OCI-LY7 (cell line): ENCODE measurements around the gene TRIML1. TPM values are rescaled to one million over a fixed set of nuclear protein-coding genes. Genes with fewer than 3 reads are reported as not detected.

Experiments used
- BruUV-seq: library from RNA; stranded (reverse); fragments of 400-500 nt; replicated peaks from 2 replicates; lab custom pipeline; 2021; lab: Mats Ljungman, UMichigan
- CTCF ChIA-PET: fragments of 300-600 bp; sonication (Branson Sonifier 250); formaldehyde crosslinking; loops from one replicate; lab custom pipeline; 2022; ENCODE audit warnings: antibody characterized with exemption; ENCODE audit not compliant: unreplicated experiment; lab: Charles Lee
- POLR2A ChIA-PET: fragments of 300-600 bp; sonication (Branson Sonifier 250); formaldehyde crosslinking; loops from one replicate; lab custom pipeline; 2022; ENCODE audit warnings: antibody characterized with exemption; lab: Charles Lee
- DNase-seq: peaks from one replicate; pipeline ENCODE4 v3.0.0-alpha.2; 2015; ENCODE audit warnings: low spot score
- H2AFZ ChIP-seq: fragments of 200-600 bp; sonication (generic), shearing (Covaris generic); 2 replicates; pipeline ENCODE4 v1.6.1; 2014; ENCODE audit warnings: mild to moderate bottlenecking, antibody characterized with exemption, low read length, moderate library complexity
- H3K27ac ChIP-seq: fragments of 200-600 bp; sonication (generic); 2 replicates; pipeline ENCODE4 v1.5.1; 2014; ENCODE audit warnings: mixed run types, low read depth, mild to moderate bottlenecking, moderate library complexity, low read length, inconsistent platforms; ENCODE audit not compliant: poor library complexity, severe bottlenecking
- H3K36me3 ChIP-seq: fragments of 200-600 bp; sonication (generic); 2 replicates; pipeline ENCODE4 v1.6.1; 2014; ENCODE audit warnings: mild to moderate bottlenecking, antibody characterized with exemption, low read length, moderate library complexity, mixed read lengths; ENCODE audit not compliant: insufficient read depth
- H3K4me1 ChIP-seq: fragments of 200-600 bp; sonication (generic); 2 replicates; pipeline ENCODE4 v1.5.1; 2014; ENCODE audit warnings: mild to moderate bottlenecking, low read length; ENCODE audit not compliant: insufficient read depth, poor library complexity, severe bottlenecking
- H3K4me2 ChIP-seq: fragments of 200-600 bp; sonication (generic); 2 replicates; pipeline ENCODE4 v1.6.1; 2014; ENCODE audit warnings: mild to moderate bottlenecking, low read length
- H3K4me3 ChIP-seq: fragments of 200-600 bp; sonication (generic); 2 replicates; pipeline ENCODE4 v1.5.1; 2014; ENCODE audit warnings: mild to moderate bottlenecking, low read depth, low read length; ENCODE audit not compliant: poor library complexity, severe bottlenecking
- H3K79me2 ChIP-seq: fragments of 200-600 bp; sonication (generic); 2 replicates; pipeline ENCODE4 v1.6.1; 2016; ENCODE audit warnings: low read depth, mild to moderate bottlenecking, low read length, moderate library complexity, mixed read lengths; ENCODE audit not compliant: insufficient read depth
- H3K9me2 ChIP-seq: fragments of 200-600 bp; sonication (generic); 2 replicates; pipeline ENCODE4 v1.6.1; 2016; ENCODE audit warnings: mild to moderate bottlenecking, low read length, mixed read lengths; ENCODE audit not compliant: insufficient read depth
- H3K9me3 ChIP-seq: fragments of 200-600 bp; sonication (generic); 2 replicates; pipeline ENCODE4 v1.6.1; 2014; ENCODE audit warnings: mild to moderate bottlenecking, mixed run types, low read length, mixed read lengths
- H4K20me1 ChIP-seq: fragments of 200-600 bp; sonication (generic); 2 replicates; pipeline ENCODE4 v1.6.1; 2014; ENCODE audit warnings: mild to moderate bottlenecking, antibody characterized with exemption, low read length, moderate library complexity, mixed read lengths; ENCODE audit not compliant: insufficient read depth
- EZH2phosphoT487 ChIP-seq: fragments of 200-600 bp; sonication (generic); IDR thresholded peaks from 2 replicates; pipeline ENCODE4 v1.6.1; 2018; ENCODE audit warnings: low read depth, borderline replicate concordance, mild to moderate bottlenecking, mixed run types, antibody characterized with exemption, low read length, moderate library complexity, mixed read lengths
- intact Hi-C: fragments of 100-400 bp; cut with micrococcal nuclease; formaldehyde crosslinking; loops from one replicate; pipeline ENCODE4 v1.10.0; 2022; ENCODE audit not compliant: unreplicated experiment
- total RNA-seq, 2 experiments: library from RNA; depleted of rRNA in 1 of 2; stranded (reverse); fragments of >200 nt in 1 of 2; shearing (Covaris generic) in 1 of 2; gene quantifications; 2 replicates each; pipeline ENCODE4 v1.2.3, GENCODE V29; 2014 to 2022
- TF ChIP-seq, protein P1 (sequence below): fragments of 200-600 bp; sonication (generic); conservative IDR thresholded peaks from 2 replicates; pipeline ENCODE4 v1.5.1; 2014; ENCODE audit warnings: mild to moderate bottlenecking, antibody characterized with exemption, low read length, moderate library complexity, mixed read lengths

The TRIML1 gene
- total RNA-seq, 2 experiments from 2014 or later = not detected

DNA sequence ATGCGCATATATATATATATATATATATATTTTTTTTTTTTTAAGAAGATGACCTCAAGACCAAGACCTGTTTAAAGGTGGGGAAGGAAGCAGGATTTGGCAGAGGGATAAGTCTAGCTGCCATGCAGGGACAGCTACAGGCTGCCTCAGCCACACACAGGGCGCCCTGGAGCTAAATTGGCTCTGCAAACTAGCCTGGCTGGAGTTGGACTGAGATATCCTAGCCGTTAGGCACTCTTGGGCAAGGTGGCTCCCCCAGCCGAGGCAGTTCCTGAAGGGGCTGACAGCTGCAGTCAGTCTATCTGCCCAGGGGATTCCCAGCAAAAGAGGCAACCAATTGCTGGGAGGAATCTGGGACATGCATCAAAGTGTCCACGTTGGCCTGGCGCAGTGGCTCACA lies 21.9 kb downstream of the TRIML1 start:
- Histone ChIP-seq H3K4me1 (no peaks in the 10 kb centered on the region), H3K27ac (no peak overlapping the region), H3K4me2 (no peak overlapping the region), H3K4me3 (no peak overlapping the region), H3K9me2 (no peaks in the 10 kb centered on the region), H2AFZ (no peak overlapping the region), H4K20me1 (no peaks in the 10 kb centered on the region), H3K79me2 (no peaks in the 10 kb centered on the region), H3K9me3 (no peaks in the 10 kb centered on the region), H3K36me3 (no peaks in the 10 kb centered on the region)
- no peak for DNase-seq
- no TSS peak for BruUV-seq
- CTCF ChIA-PET = no interaction called here
- TF ChIP-seq, protein P1, sequence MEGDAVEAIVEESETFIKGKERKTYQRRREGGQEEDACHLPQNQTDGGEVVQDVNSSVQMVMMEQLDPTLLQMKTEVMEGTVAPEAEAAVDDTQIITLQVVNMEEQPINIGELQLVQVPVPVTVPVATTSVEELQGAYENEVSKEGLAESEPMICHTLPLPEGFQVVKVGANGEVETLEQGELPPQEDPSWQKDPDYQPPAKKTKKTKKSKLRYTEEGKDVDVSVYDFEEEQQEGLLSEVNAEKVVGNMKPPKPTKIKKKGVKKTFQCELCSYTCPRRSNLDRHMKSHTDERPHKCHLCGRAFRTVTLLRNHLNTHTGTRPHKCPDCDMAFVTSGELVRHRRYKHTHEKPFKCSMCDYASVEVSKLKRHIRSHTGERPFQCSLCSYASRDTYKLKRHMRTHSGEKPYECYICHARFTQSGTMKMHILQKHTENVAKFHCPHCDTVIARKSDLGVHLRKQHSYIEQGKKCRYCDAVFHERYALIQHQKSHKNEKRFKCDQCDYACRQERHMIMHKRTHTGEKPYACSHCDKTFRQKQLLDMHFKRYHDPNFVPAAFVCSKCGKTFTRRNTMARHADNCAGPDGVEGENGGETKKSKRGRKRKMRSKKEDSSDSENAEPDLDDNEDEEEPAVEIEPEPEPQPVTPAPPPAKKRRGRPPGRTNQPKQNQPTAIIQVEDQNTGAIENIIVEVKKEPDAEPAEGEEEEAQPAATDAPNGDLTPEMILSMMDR = no peak
- TF ChIP-seq EZH2phosphoT487 = no peak
- POLR2A ChIA-PET = interaction anchor here (0.9 kb wide), 1 partner anchor 197 kb away, joined by 3 read pairs; no protein-coding TSS in a partner anchor
- intact Hi-C loops = no loop called here

DNA sequence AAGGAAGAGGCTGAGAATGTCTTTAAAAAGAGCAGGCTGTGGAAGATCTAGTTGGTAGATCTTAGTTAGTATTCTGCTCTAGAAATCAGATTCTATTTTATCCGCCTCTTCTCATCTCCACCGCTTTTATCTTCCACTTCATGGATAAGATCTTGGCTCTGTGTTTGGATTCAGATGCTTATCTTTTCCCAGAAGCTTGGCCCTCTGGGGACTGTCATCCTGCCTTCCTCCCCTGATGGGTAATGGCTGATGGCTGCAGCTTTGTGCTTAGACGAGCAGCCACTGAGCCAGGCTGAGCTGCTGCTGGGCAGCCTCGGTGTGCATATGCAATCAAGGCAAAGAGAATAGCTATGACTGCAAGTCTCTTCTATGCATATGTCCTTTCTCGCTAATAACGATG lies 23.5 kb downstream of the TRIML1 start:
- Histone ChIP-seq H3K79me2 (no peaks in the 10 kb centered on the region), H4K20me1 (no peaks in the 10 kb centered on the region), H3K4me3 (no peak overlapping the region), H3K9me2 (no peaks in the 10 kb centered on the region), H2AFZ (no peak overlapping the region), H3K4me2 (no peak overlapping the region), H3K4me1 (no peaks in the 10 kb centered on the region), H3K36me3 (no peaks in the 10 kb centered on the region), H3K27ac (no peak overlapping the region), H3K9me3 (no peaks in the 10 kb centered on the region)
- ChIA-PET CTCF (no interaction called here), POLR2A (no interaction called here)
- TF ChIP-seq EZH2phosphoT487 = no peak
- TF ChIP-seq, protein P1 = no peak
- intact Hi-C loops = no loop called here
- no TSS peak for BruUV-seq
- DNase-seq = no peak

DNA sequence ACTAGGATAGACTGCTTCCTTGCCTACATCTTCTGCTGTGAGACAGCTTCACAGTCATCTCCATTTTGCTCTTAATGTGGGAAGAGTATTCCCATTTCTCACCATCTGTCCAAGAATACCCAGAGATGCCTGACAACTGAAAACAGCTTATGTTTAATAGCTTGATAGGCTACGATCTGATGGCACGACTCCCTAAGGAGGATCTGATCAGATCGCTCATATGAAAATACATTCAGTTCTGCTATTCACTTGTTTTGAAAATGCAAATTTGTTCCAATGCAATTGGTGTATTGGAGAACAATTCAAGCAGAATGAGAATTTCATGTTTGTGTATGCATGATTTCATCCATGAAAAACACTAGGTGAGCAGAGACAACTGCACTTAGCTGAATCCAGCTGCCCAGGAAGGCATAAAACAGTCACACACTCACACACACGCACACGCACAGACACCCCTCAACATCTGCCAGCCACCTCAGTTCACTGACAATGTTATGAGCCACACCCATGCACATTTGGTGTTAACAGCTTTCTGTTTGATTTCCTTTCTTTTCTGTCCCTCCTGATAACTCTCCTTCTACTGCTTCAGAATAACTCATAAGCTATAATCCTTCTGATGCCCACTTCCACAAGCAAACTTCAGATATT lies 29.6 kb downstream of the TRIML1 start:
- no peak for TF ChIP-seq EZH2phosphoT487
- TF ChIP-seq, protein P1 = no peak
- BruUV-seq = no TSS peak

More for the DNA sequence above, 29.6 kb downstream of the TRIML1 start:
- no peak overlapping the region for H3K27ac ChIP-seq
- H3K4me1 ChIP-seq = no peaks in the 10 kb centered on the region
- no peak for DNase-seq
- no peaks in the 10 kb centered on the region for H4K20me1 ChIP-seq
- intact Hi-C loops = no loop called here
- H3K9me3 ChIP-seq = no peaks in the 10 kb centered on the region
- no peak overlapping the region for H3K4me3 ChIP-seq
- H3K79me2 ChIP-seq = no peaks in the 10 kb centered on the region
- no peaks in the 10 kb centered on the region for H3K9me2 ChIP-seq
- ChIA-PET POLR2A (no interaction called here), CTCF (no interaction called here)
- no peak overlapping the region for H2AFZ ChIP-seq
- H3K4me2 ChIP-seq = no peak overlapping the region
- no peaks in the 10 kb centered on the region for H3K36me3 ChIP-seq
